K562 (cell line): ENCODE results near the gene ITPR1. TPM values are rescaled to one million over a fixed set of nuclear protein-coding genes. Genes with fewer than 3 reads are reported as not detected.

Source experiments
- ATAC-seq: fragments of 200-7000 bp; cut with Tn5 transposase; 3 replicates; pipeline ENCODE4 v1.9.1; 2020; ENCODE audit warnings: moderate library complexity
- BruUV-seq: library from RNA; stranded (reverse); fragments of 400-500 nt; replicated peaks from 2 replicates; lab custom pipeline; 2021; lab: Mats Ljungman, UMichigan
- CTCF ChIA-PET: fragments of 300-600 bp; formaldehyde crosslinking; extraction: SDS; loops from one replicate; lab custom pipeline; 2021; ENCODE audit warnings: low intra/inter-chr PET ratio; lab: Yijun Ruan, JAX
- POLR2A ChIA-PET: fragments of 300-600, 350-650 bp; sonication (Branson Sonifier 250); formaldehyde crosslinking; extraction: SDS; loops from one replicate; lab custom pipeline; 2021; ENCODE audit warnings: antibody characterized with exemption, inconsistent platforms; lab: Yijun Ruan, JAX
- DNase-seq, 4 experiments: peaks; one replicate each; pipeline versions ENCODE4 v3.0.0 to v3.0.0-alpha.2; 2011 to 2018; ENCODE audit warnings: low spot score in 3 of 4, mixed read lengths in 3 of 4; ENCODE audit errors: extremely low read depth in 1 of 4
- FAIRE-seq: peaks from 2 replicates; lab custom pipeline; 2011; peaks lifted over from hg19 to GRCh38; lab: Jason Lieb, UNC
- H2AFZ ChIP-seq: 2 replicates; pipeline ENCODE4 v1.6.0; 2011; ENCODE audit warnings: low read depth, low read length, control low read depth, inconsistent platforms
- H3K27ac ChIP-seq: fragments of 200-600 bp; 3 replicates; pipeline ENCODE4 v1.8.0; 2011; ENCODE audit warnings: low read depth, mild to moderate bottlenecking, control low read depth, inconsistent platforms, low read length, moderate library complexity, mixed read lengths; ENCODE audit errors: extremely low read depth
- H3K27me3 ChIP-seq, 2 experiments: fragments of 300-600 bp in 1 of 2; 2 replicates in 1 of 2; 3 replicates in 1 of 2; pipeline versions ENCODE4 v1.6.0 to v1.8.0; 2011; ENCODE audit warnings: inconsistent platforms in 2 of 2, low read length in 2 of 2, mild to moderate bottlenecking in 1 of 2, mixed read lengths in 1 of 2, moderate library complexity in 1 of 2; ENCODE audit not compliant: control insufficient read depth in 2 of 2, insufficient read depth in 2 of 2
- H3K36me3 ChIP-seq: fragments of 300-600 bp; 3 replicates; pipeline ENCODE4 v1.8.0; 2011; ENCODE audit warnings: mild to moderate bottlenecking, low read length, inconsistent platforms; ENCODE audit not compliant: control insufficient read depth, insufficient read depth
- H3K4me1 ChIP-seq, 2 experiments: fragments of 200-600 bp in 1 of 2; replicated peaks in 1 of 2; 2 replicates in 1 of 2; 3 replicates in 1 of 2; pipeline versions ENCODE4 v1.5.1 to v1.8.0; 2011; ENCODE audit warnings: inconsistent platforms in 2 of 2, low read length in 2 of 2, mild to moderate bottlenecking in 1 of 2, mixed read lengths in 1 of 2, moderate library complexity in 1 of 2; ENCODE audit not compliant: control insufficient read depth in 2 of 2, insufficient read depth in 2 of 2
- H3K4me2 ChIP-seq: 2 replicates; pipeline ENCODE4 v1.6.1; 2011; ENCODE audit warnings: low read length, control low read depth, inconsistent platforms, mixed read lengths; ENCODE audit not compliant: insufficient read depth
- H3K4me3 ChIP-seq: fragments of 200-600 bp; sonication (generic), shearing (Covaris generic); 2 replicates; pipeline ENCODE4 v1.5.1; 2016; ENCODE audit warnings: control low read depth, inconsistent platforms
- H3K79me2 ChIP-seq: fragments of 200-600 bp; 3 replicates; pipeline ENCODE4 v1.8.0; 2011; ENCODE audit warnings: low read length, inconsistent platforms; ENCODE audit not compliant: control insufficient read depth, insufficient read depth
- H3K9ac ChIP-seq, 2 experiments: 2 replicates each; pipeline versions ENCODE4 v1.6.0 to v1.6.1; 2011; ENCODE audit warnings: low read depth in 2 of 2, low read length in 2 of 2, control low read depth in 1 of 2, inconsistent platforms in 1 of 2, mild to moderate bottlenecking in 1 of 2, mixed read lengths in 1 of 2; ENCODE audit not compliant: insufficient read depth in 1 of 2
- H3K9me1 ChIP-seq: one replicate; pipeline ENCODE4 v1.6.0; 2011; ENCODE audit warnings: inconsistent platforms, mild to moderate bottlenecking, low read length, moderate library complexity; ENCODE audit not compliant: control insufficient read depth, insufficient read depth
- H3K9me3 ChIP-seq: replicated peaks from 2 replicates; pipeline ENCODE4 v1.5.1; 2011; ENCODE audit warnings: low read depth, low read length, inconsistent platforms; ENCODE audit not compliant: control insufficient read depth, insufficient read depth
- H4K20me1 ChIP-seq: replicated peaks from 2 replicates; pipeline ENCODE4 v1.6.1; 2011; ENCODE audit warnings: low read length, inconsistent platforms, mixed read lengths; ENCODE audit not compliant: control insufficient read depth, insufficient read depth
- ARID1B ChIP-seq: fragments of 450-650 bp; IDR thresholded peaks from 2 replicates; pipeline ENCODE4 v1.6.1; 2016; ENCODE audit warnings: antibody characterized with exemption, mild to moderate bottlenecking, inconsistent platforms
- CBFA2T3 ChIP-seq: fragments of 450-650 bp; IDR thresholded peaks from 2 replicates; pipeline ENCODE4 v1.6.1; 2017
- FOSL1 ChIP-seq: fragments of 200-800 bp; sonication (Bioruptor generic); conservative IDR thresholded peaks from 2 replicates; pipeline ENCODE4 v1.6.1; 2016; ENCODE audit warnings: missing genetic modification characterization, missing compliant biosample characterization
- FOXK2 ChIP-seq, 2 experiments: fragments of 450-650 bp; IDR thresholded peaks in 1 of 2; conservative IDR thresholded peaks in 1 of 2; 2 replicates each; pipeline ENCODE4 v1.6.1; 2016; ENCODE audit warnings: low read depth in 2 of 2, mild to moderate bottlenecking in 1 of 2
- GABPA ChIP-seq: fragments of 200-800 bp; sonication (Bioruptor generic); conservative IDR thresholded peaks from 2 replicates; pipeline ENCODE4 v1.6.1; 2016; ENCODE audit warnings: low read depth, missing genetic modification characterization, missing compliant biosample characterization
- MAZ ChIP-seq, 2 experiments: fragments of 450-650 bp in 1 of 2; sonication (generic) in 1 of 2; formaldehyde crosslinking; IDR thresholded peaks in 1 of 2; conservative IDR thresholded peaks in 1 of 2; 2 replicates each; pipeline versions ENCODE4 v1.4.0 to v1.5.0; 2020; ENCODE audit warnings: mild to moderate bottlenecking in 1 of 2, missing genetic modification reagents in 1 of 2
- PPARD ChIP-seq: fragments of 250-450 bp; sonication (Bioruptor Pico); IDR thresholded peaks from 2 replicates; pipeline ENCODE4 v1.8.0; 2022; ENCODE audit warnings: inconsistent platforms, mild to moderate bottlenecking, moderate library complexity
- PURB ChIP-seq: sonication (generic); formaldehyde crosslinking; IDR thresholded peaks from 2 replicates; pipeline ENCODE4 v1.9.0; 2021; ENCODE audit warnings: low read depth, mild to moderate bottlenecking, missing genetic modification reagents
- SMAD3 ChIP-seq: fragments of 450-650 bp; formaldehyde crosslinking; conservative IDR thresholded peaks from 2 replicates; pipeline ENCODE4 v1.4.0; 2020; ENCODE audit warnings: mild to moderate bottlenecking
- SMARCC2 ChIP-seq: fragments of 450-650 bp; IDR thresholded peaks from 2 replicates; pipeline ENCODE4 v1.6.1; 2017; ENCODE audit warnings: antibody characterized with exemption, moderate library complexity, mild to moderate bottlenecking, low read depth
- TAL1 ChIP-seq: fragments of 450-650 bp; IDR thresholded peaks from 2 replicates; pipeline ENCODE4 v1.6.1; 2016; ENCODE audit warnings: mild to moderate bottlenecking
- WHSC1 ChIP-seq: IDR thresholded peaks from one replicate; pipeline ENCODE4 v1.6.1; 2012; ENCODE audit warnings: low read length, control low read depth, inconsistent platforms
- ZFP1 ChIP-seq: fragments of 450-650 bp; formaldehyde crosslinking; IDR thresholded peaks from 2 replicates; pipeline ENCODE4 v1.4.0; 2020; ENCODE audit warnings: mild to moderate bottlenecking, mixed read lengths
- ZFP36 ChIP-seq: fragments of 150-350 bp; IDR thresholded peaks from 2 replicates; pipeline ENCODE4 v1.6.1; 2018; ENCODE audit warnings: low read length, low read depth; ENCODE audit not compliant: partially characterized antibody
- ZNF324 ChIP-seq: fragments of 250-450 bp; sonication (Bioruptor Pico); IDR thresholded peaks from 2 replicates; pipeline ENCODE4 v1.4.0; 2020; ENCODE audit warnings: mild to moderate bottlenecking
- WGBS: fragments of 100-300 bp; shearing (Covaris generic); methylation state at CpG from one replicate; pipeline ENCODE4 v1.1.6; 2016; ENCODE audit warnings: low coverage, mixed read lengths; ENCODE audit not compliant: insufficient coverage; ENCODE audit errors: missing lambda C conversion rate; 5-methylcytosine and 5-hydroxymethylcytosine counted together
- in situ Hi-C: fragments of 300-500 bp; cut with MboI; formaldehyde crosslinking; loops from 4 replicates; pipeline ENCODE4 v1.15.0; 2018; ENCODE audit warnings: inconsistent platforms, mixed read lengths
- intact Hi-C: fragments of 100-400 bp; cut with micrococcal nuclease; formaldehyde crosslinking; loops from 2 replicates; pipeline ENCODE4 v1.14.2; 2022
- polyA plus RNA-seq, 8 experiments: library from polyadenylated mRNA; depleted of rRNA in 4 of 8; stranded (reverse) in 5 of 8; unstranded in 3 of 8; fragments of >200 nt; fragmentation: Nextera tagmentation in 2 of 8; fragmentation: Illumina TruSeq in 1 of 8; extraction: Ambion mirVana in 2 of 8; extraction: Trizol in 1 of 8; gene quantifications; 2 replicates each; pipeline versions ENCODE4 v1.2.1 to v1.2.3, GENCODE V29; 2011 to 2014; ENCODE audit warnings: inconsistent platforms in 1 of 8, missing spikeins in 1 of 8
- total RNA-seq, 7 experiments: library from RNA; depleted of rRNA in 6 of 7; stranded (reverse); fragments of >200 nt in 6 of 7; fragmentation: Illumina TruSeq in 2 of 7; extraction: Trizol in 2 of 7; gene quantifications; 2 replicates each; pipeline versions ENCODE4 v1.2.1 to v1.2.3, GENCODE V29; 2011 to 2021; ENCODE audit warnings: low replicate concordance in 1 of 7
- TF ChIP-seq, protein P1 (sequence below), 2 experiments: fragments of 450-650 bp; IDR thresholded peaks; 2 replicates each; pipeline ENCODE4 v1.6.1; 2016
- TF ChIP-seq, protein P2 (sequence below): fragments of 450-650 bp; formaldehyde crosslinking; IDR thresholded peaks from 2 replicates; pipeline ENCODE4 v1.4.0; 2020; ENCODE audit warnings: mild to moderate bottlenecking, moderate library complexity
- TF ChIP-seq, protein P3 (sequence below): IDR thresholded peaks from 2 replicates; pipeline ENCODE4 v1.6.1; 2012; ENCODE audit warnings: low read depth, low read length, improper control_type of control experiment, borderline replicate concordance

The ITPR1 gene
- total and polyA plus RNA-seq, 9 of the 15 experiments (the other 6 are each of a cell fraction or from before 2014, with no cell fraction given) = 22.4 to 40.0 (median 27.4) TPM

DNA sequence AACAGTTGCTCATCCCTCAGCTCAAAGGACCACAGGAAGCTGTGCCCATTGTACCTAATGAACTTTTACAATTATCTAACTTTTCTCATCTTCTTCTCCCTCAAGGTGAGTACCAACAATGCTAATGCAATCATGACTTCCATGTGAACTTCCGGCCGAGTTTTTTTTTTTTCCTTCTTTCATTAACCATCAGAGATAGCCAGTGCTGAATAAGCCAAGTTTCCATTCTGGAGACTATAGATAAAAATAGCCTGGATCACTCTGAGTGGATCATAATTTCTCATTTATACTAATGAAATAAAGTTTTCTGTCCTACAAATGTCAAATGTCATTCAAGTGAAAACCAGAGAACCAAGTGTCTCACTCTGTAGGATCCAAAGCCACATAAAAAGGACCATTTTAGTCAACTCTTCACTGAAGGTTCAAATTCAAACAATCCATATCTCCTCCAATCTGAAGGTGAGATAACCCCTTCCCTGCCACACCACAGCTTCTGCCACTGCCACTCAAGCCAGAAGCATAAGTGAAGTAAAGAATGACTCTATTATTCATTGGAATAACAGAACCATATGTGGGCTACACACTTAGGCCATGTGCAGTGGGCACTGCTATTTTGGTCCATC, 31.6 kb upstream of the ITPR1 start:
- POLR2A ChIA-PET = interaction anchor here (1.1 to 1.5 kb wide), 3 partner anchors 8 to 30 kb away, joined by 3 to 4 read pairs (median 4); no protein-coding TSS in a partner anchor
- TF ChIP-seq SMARCC2 (no peak), CBFA2T3 (peak; percentile 25; the same call in 1 of the 2 replicates), ZFP36 (no peak), ARID1B (peak; percentile 23; the same call in 1 of the 2 replicates), WHSC1 (no peak), FOSL1 (tag) (peak; percentile 39; the same call in 1 of the 2 replicates), MAZ (CRISPR knock-in tag; conservative IDR thresholded peaks at IDR 0.05 in 1 of 2, IDR thresholded peaks at IDR 0.05 in 1 of 2) (no peak), PPARD (CRISPR knock-in tag) (no peak), FOXK2 (conservative IDR thresholded peaks at IDR 0.05 in 1 of 2, IDR thresholded peaks at IDR 0.05 in 1 of 2; ENCODE audit: low read depth in 2 of 2) (no peak), GABPA (tag) (peak; percentile 44), SMAD3 (no peak), TAL1 (peak; percentile 35; the same call in 1 of the 2 replicates), PURB (no peak), ZNF324 (CRISPR knock-in tag) (no peak), ZFP1 (CRISPR knock-in tag) (no peak)
- TF ChIP-seq, protein P1, sequence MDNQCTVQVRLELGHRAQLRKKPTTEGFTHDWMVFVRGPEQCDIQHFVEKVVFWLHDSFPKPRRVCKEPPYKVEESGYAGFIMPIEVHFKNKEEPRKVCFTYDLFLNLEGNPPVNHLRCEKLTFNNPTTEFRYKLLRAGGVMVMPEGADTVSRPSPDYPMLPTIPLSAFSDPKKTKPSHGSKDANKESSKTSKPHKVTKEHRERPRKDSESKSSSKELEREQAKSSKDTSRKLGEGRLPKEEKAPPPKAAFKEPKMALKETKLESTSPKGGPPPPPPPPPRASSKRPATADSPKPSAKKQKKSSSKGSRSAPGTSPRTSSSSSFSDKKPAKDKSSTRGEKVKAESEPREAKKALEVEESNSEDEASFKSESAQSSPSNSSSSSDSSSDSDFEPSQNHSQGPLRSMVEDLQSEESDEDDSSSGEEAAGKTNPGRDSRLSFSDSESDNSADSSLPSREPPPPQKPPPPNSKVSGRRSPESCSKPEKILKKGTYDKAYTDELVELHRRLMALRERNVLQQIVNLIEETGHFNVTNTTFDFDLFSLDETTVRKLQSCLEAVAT (IDR thresholded peaks at IDR 0.05) = no peak
- TF ChIP-seq, protein P2, sequence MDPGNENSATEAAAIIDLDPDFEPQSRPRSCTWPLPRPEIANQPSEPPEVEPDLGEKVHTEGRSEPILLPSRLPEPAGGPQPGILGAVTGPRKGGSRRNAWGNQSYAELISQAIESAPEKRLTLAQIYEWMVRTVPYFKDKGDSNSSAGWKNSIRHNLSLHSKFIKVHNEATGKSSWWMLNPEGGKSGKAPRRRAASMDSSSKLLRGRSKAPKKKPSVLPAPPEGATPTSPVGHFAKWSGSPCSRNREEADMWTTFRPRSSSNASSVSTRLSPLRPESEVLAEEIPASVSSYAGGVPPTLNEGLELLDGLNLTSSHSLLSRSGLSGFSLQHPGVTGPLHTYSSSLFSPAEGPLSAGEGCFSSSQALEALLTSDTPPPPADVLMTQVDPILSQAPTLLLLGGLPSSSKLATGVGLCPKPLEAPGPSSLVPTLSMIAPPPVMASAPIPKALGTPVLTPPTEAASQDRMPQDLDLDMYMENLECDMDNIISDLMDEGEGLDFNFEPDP (CRISPR knock-in tag) = no peak
- TF ChIP-seq, protein P3, sequence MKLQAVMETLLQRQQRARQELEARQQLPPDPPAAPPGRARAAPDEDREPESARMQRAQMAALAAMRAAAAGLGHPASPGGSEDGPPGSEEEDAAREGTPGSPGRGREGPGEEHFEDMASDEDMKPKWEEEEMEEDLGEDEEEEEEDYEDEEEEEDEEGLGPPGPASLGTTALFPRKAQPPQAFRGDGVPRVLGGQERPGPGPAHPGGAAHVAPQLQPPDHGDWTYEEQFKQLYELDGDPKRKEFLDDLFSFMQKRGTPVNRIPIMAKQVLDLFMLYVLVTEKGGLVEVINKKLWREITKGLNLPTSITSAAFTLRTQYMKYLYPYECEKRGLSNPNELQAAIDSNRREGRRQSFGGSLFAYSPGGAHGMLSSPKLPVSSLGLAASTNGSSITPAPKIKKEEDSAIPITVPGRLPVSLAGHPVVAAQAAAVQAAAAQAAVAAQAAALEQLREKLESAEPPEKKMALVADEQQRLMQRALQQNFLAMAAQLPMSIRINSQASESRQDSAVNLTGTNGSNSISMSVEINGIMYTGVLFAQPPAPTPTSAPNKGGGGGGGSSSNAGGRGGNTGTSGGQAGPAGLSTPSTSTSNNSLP = no peak

More for the DNA sequence above, 31.6 kb upstream of the ITPR1 start:
- no peak overlapping the region for H3K4me3 ChIP-seq
- in situ Hi-C loops = no loop called here
- DNase-seq = peak in 1 of 4 experiments; percentile 16
- no peaks in the 10 kb centered on the region for H3K36me3 ChIP-seq
- H3K4me1 ChIP-seq = peaks cover 7 to 15% of the 10 kb centered on the region in 2 experiments; a peak in 4 of 5 replicates
- no peak overlapping the region for H3K4me2 ChIP-seq
- no peak overlapping the region for H3K27ac ChIP-seq
- H3K9ac ChIP-seq = no peak overlapping the region
- no peaks in the 10 kb centered on the region for H3K9me1 ChIP-seq
- FAIRE-seq = no peak
- 24% methylated on average over 2 of the region's 2 CpGs for WGBS
- no TSS peak for BruUV-seq
- H3K9me3 ChIP-seq = no peaks in the 10 kb centered on the region
- CTCF ChIA-PET = no interaction called here
- intact Hi-C loops = loop anchor here (10.0 kb wide), 1 partner anchor 107 kb away; no protein-coding TSS in a partner anchor
- no peaks in the 10 kb centered on the region for H3K27me3 ChIP-seq
- H4K20me1 ChIP-seq = no peaks in the 10 kb centered on the region
- ATAC-seq = no peak; the same call in 2 of the 3 replicates
- H2AFZ ChIP-seq = no peak overlapping the region
- peaks cover 2% of the 10 kb centered on the region; the same call in 1 of the 3 replicates for H3K79me2 ChIP-seq
